Gastrocnemius medialis (tissue), 4 donors: Measurements from ENCODE around the gene DLD. TPM values are rescaled to one million over a fixed set of nuclear protein-coding genes. Genes with fewer than 3 reads are reported as not detected.

Source experiments
- ATAC-seq, 2 donors: fragments of 150-250 bp; one replicate each; pipeline ENCODE4 v1.9.1; 2016
- DNase-seq, 2 donors: peaks; one replicate each; pipeline ENCODE4 v3.0.0-alpha.2; 2019
- H3K27ac ChIP-seq, 4 donors: fragments of 200-600 bp; sonication (generic); 1 replicate in 1 of 4; 2 replicates in 3 of 4; pipeline ENCODE4 v1.5.1; 2016 to 2018; ENCODE audit warnings: mild to moderate bottlenecking in 2 of 4, moderate library complexity in 1 of 4
- H3K27me3 ChIP-seq, 3 donors: fragments of 200-600 bp; sonication (generic) in 2 of 3; 1 replicate in 1 of 3; 2 replicates in 2 of 3; pipeline versions ENCODE4 v1.5.1 to v1.6.0; 2016 to 2019; ENCODE audit warnings: mild to moderate bottlenecking in 1 of 3, moderate library complexity in 1 of 3
- H3K36me3 ChIP-seq, 2 donors: fragments of 200-600 bp; sonication (generic) in 1 of 2; one replicate each; pipeline ENCODE4 v1.5.1; 2017 to 2018
- H3K4me1 ChIP-seq, 2 donors: fragments of 200-600 bp; sonication (generic) in 1 of 2; one replicate each; pipeline ENCODE4 v1.5.1; 2016 to 2017; ENCODE audit warnings: mild to moderate bottlenecking in 2 of 2
- H3K4me3 ChIP-seq, 4 donors: fragments of 200-600 bp; sonication (generic) in 3 of 4; 1 replicate in 1 of 4; 2 replicates in 3 of 4; pipeline ENCODE4 v1.5.1; 2016 to 2019; ENCODE audit warnings: mild to moderate bottlenecking in 2 of 4
- H3K9me3 ChIP-seq, 3 donors: fragments of 200-600 bp; sonication (generic) in 2 of 3; 1 replicate in 1 of 3; 2 replicates in 2 of 3; pipeline ENCODE4 v1.5.1; 2016 to 2019
- CTCF ChIP-seq, 5 experiments: fragments of 450-650 bp in 3 of 5; fragments of 200-600 bp in 2 of 5; sonication (generic) in 2 of 5; IDR thresholded peaks in 4 of 5; conservative IDR thresholded peaks in 1 of 5; 1 replicate in 4 of 5; 2 replicates in 1 of 5; pipeline ENCODE4 v1.5.1; 2016 to 2019; ENCODE audit warnings: antibody characterized with exemption in 5 of 5, mild to moderate bottlenecking in 3 of 5, moderate library complexity in 3 of 5
- POLR2A ChIP-seq, 2 donors: fragments of 450-650 bp; IDR thresholded peaks; one replicate each; pipeline ENCODE4 v1.6.1; 2017; ENCODE audit warnings: antibody characterized with exemption in 2 of 2, mild to moderate bottlenecking in 2 of 2, moderate library complexity in 2 of 2
- in situ Hi-C, 4 donors: fragments of 200-750 bp; cut with MboI; loops; one replicate each; pipeline versions ENCODE4 v1.15.0 to v1.8.0; 2017; ENCODE audit warnings: low sequenced_read_pairs in 4 of 4
- intact Hi-C: fragments of 100-400 bp; cut with DNase I; formaldehyde crosslinking; loops from one replicate; pipeline ENCODE4 v1.15.1; 2023; ENCODE audit warnings: low total_unique reads
- total RNA-seq, 4 donors: library from RNA; depleted of rRNA; stranded (reverse); fragments of >200 nt; gene quantifications; one replicate each; pipeline versions ENCODE4 v1.1.0 to v1.2.3, GENCODE V29; 2016

The DLD gene
- total RNA-seq, 4 donors from 2014 or later = 110 to 157 (median 146) TPM

DNA sequence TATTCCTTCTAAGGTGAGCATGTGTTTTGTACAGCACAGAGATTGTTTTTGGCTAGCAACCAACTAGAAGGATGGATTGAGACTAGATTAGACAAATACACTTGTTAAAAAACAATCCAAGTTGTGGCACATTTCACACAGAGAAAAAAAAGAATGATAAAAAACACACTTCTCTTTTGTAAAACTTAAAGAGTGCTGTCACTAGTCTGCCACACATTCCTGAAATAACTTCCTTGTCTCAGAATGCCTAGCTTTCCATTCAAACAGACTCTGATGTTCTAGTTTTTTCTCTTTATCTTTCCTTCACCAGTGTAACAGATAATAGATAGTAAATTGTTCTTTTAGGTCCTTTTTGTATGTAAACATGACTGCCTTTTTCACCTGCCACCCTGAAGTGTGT, 11.4 kb downstream of the DLD start:
- no peak for TF ChIP-seq CTCF (IDR thresholded peaks at IDR 0.05 in 4 of 5, conservative IDR thresholded peaks at IDR 0.05 in 1 of 5)
- TF ChIP-seq POLR2A (IDR thresholded peaks at IDR 0.05) = no peak
- no peak for DNase-seq
- Histone ChIP-seq H3K9me3 (no peaks in the 10 kb centered on the region), H3K4me3 (no peak overlapping the region), H3K27me3 (no peaks in the 10 kb centered on the region), H3K36me3 (peaks cover 0 to 43% of the 10 kb centered on the region in 2 donors), H3K4me1 (peaks cover 14 to 30% of the 10 kb centered on the region in 2 donors), H3K27ac (no peak overlapping the region)
- in situ Hi-C loops (no loop called here), intact Hi-C loops (no loop called here)
- ATAC-seq = no peak

DNA sequence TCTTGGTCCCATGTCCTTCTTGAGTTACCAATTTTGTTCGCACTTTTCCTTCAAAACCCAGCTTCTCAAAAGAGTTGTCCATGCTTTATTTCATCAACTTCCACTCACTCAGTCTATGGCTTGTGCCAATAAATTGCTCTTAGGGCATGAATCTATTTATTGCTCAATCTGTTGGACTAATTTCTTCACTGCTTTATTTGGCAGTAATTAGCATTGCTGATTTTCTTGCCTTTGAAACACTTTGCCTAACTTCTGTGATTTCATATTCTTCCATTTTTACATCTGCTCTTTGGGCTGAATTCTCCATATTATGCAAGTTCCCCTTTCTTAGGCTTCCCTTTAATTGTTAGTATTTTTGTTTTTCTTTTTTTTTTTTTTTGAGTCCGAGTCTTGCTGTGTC, 16.8 kb downstream of the DLD start:
- intact Hi-C loops = no loop called here
- in situ Hi-C loops = no loop called here
- ATAC-seq (peak; percentile 61 to 62), DNase-seq (no peak)
- TF ChIP-seq CTCF (IDR thresholded peaks at IDR 0.05 in 4 of 5, conservative IDR thresholded peaks at IDR 0.05 in 1 of 5) (no peak), POLR2A (IDR thresholded peaks at IDR 0.05) (no peak)
- Histone ChIP-seq H3K9me3 (no peaks in the 10 kb centered on the region), H3K4me1 (no peaks in the 10 kb centered on the region), H3K36me3 (peaks cover 0 to 71% of the 10 kb centered on the region in 2 donors), H3K27me3 (no peaks in the 10 kb centered on the region), H3K4me3 (no peak overlapping the region), H3K27ac (peak overlapping the region in 1 of 4 donors; percentile 2)

DNA sequence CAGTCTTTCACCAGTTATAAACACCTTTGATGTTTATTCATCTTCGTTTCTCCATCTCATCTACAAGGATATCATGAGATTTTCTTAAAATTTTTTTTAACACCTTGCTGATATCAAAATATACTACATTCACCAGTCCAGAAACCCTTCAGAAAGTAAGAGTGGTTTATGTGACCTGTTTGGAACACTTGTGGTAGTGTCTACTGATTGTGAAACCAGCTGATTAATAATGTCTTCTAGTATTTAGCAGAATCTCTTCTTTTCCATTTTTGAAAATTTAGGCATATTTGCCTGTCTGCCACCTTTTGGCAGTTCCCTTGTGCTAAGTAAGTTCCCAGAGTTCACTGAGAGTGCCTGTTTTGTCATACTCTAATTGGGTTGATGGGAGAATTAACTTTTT, 18.5 kb downstream of the DLD start:
- Histone ChIP-seq H3K4me1 (no peaks in the 10 kb centered on the region), H3K9me3 (no peaks in the 10 kb centered on the region), H3K4me3 (no peak overlapping the region), H3K36me3 (peaks cover 0 to 56% of the 10 kb centered on the region in 2 donors), H3K27me3 (no peaks in the 10 kb centered on the region), H3K27ac (no peak overlapping the region)
- intact Hi-C loops = no loop called here
- in situ Hi-C loops = no loop called here
- ATAC-seq (no peak), DNase-seq (no peak)
- TF ChIP-seq POLR2A (IDR thresholded peaks at IDR 0.05) = no peak
- no peak for TF ChIP-seq CTCF (IDR thresholded peaks at IDR 0.05 in 4 of 5, conservative IDR thresholded peaks at IDR 0.05 in 1 of 5)

- ATAC-seq = no peak
- peaks cover 0 to 47% of the 10 kb centered on the region in 2 donors for H3K36me3 ChIP-seq
- in situ Hi-C loops = no loop called here
- no peak for DNase-seq
- H3K4me1 ChIP-seq = no peaks in the 10 kb centered on the region
- intact Hi-C loops = no loop called here
- no peaks in the 10 kb centered on the region for H3K9me3 ChIP-seq
- H3K27me3 ChIP-seq = no peaks in the 10 kb centered on the region
- H3K4me3 ChIP-seq = no peak overlapping the region
- TF ChIP-seq POLR2A (IDR thresholded peaks at IDR 0.05) = no peak
- no peak for TF ChIP-seq CTCF (IDR thresholded peaks at IDR 0.05 in 4 of 5, conservative IDR thresholded peaks at IDR 0.05 in 1 of 5)
- H3K27ac ChIP-seq = no peak overlapping the region
Observed at GRCh38 chr7:107911981-107912380, 21.0 kb downstream of the DLD start.

DNA sequence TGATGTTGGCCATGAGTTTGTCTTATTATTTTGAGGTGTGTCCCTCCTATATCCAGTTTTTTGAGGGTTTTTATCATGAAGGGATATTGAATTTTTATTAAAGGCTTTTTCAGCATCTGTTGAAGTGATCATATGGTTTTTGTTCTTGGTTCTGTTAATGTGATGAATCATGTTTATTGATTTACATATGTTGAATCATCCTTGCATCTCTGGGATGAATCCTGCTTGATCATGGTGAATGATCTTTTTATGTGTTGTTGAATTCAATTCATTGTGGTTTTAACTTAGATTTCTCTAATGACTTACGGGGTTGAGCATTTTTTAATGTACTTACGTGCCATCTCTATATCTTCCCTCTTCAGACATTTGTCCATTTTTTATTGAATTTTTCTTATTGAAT, 22.9 kb downstream of the DLD start:
- H3K36me3 ChIP-seq = peaks cover 4 to 55% of the 10 kb centered on the region in 2 donors
- in situ Hi-C loops = no loop called here

More for the DNA sequence above, 22.9 kb downstream of the DLD start:
- H3K4me1 ChIP-seq = no peaks in the 10 kb centered on the region
- TF ChIP-seq POLR2A (IDR thresholded peaks at IDR 0.05) = no peak
- TF ChIP-seq CTCF (IDR thresholded peaks at IDR 0.05 in 4 of 5, conservative IDR thresholded peaks at IDR 0.05 in 1 of 5) = no peak
- DNase-seq (no peak), ATAC-seq (no peak)
- no peak overlapping the region for H3K27ac ChIP-seq
- intact Hi-C loops = no loop called here
- H3K9me3 ChIP-seq = no peaks in the 10 kb centered on the region
- no peaks in the 10 kb centered on the region for H3K27me3 ChIP-seq
- no peak overlapping the region for H3K4me3 ChIP-seq
